Measurements from ENCODE around the gene WDR81. TPM values are rescaled to one million over a fixed set of nuclear protein-coding genes. Genes with fewer than 3 reads are reported as not detected.

WDR81 gene
- total RNA-seq, 1 donor from 2014 or later: 49.9 TPM

DNA sequence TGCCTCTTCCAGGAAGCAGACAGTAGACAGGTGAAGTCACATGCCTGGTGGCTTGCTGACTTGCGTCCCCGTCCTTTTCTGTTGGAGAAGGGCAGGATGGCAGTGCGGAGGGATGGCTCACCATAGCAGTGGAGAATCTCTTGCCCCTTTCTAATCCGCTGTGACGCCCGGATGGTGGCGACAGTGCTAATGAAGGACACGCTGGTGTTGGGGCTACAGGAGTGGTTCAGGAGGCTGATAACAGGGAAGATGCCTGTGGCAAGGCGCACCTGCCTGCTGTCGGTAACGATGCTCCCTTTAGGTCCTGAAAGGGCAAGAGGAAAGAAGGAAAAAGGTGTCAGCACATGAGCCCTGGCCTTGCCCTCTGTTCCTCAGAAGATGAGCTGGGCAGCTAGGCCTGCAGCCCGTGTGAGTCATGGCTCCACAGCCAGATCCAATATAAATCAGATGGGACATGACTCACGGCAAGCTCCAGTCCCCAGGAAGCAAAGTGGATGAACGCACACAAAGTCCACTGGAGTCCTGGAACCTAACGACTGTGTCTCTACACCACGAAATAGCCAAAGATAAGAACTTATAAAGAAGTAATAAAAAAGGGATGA, 62.9 kb downstream of the WDR81 start:
- Histone ChIP-seq H3K4me3 (no peak overlapping the region), H3K4me1 (peaks cover 54% of the 10 kb centered on the region), H3K36me3 (peaks cover 19% of the 10 kb centered on the region), H3K27ac (peak overlapping the region; percentile 82), H3K27me3 (ENCODE audit: low read depth) (no peaks in the 10 kb centered on the region), H3K9me3 (no peaks in the 10 kb centered on the region)
- intact Hi-C loops (cut with DNase I): no loop called here
- TF ChIP-seq, protein P1, sequence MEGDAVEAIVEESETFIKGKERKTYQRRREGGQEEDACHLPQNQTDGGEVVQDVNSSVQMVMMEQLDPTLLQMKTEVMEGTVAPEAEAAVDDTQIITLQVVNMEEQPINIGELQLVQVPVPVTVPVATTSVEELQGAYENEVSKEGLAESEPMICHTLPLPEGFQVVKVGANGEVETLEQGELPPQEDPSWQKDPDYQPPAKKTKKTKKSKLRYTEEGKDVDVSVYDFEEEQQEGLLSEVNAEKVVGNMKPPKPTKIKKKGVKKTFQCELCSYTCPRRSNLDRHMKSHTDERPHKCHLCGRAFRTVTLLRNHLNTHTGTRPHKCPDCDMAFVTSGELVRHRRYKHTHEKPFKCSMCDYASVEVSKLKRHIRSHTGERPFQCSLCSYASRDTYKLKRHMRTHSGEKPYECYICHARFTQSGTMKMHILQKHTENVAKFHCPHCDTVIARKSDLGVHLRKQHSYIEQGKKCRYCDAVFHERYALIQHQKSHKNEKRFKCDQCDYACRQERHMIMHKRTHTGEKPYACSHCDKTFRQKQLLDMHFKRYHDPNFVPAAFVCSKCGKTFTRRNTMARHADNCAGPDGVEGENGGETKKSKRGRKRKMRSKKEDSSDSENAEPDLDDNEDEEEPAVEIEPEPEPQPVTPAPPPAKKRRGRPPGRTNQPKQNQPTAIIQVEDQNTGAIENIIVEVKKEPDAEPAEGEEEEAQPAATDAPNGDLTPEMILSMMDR (IDR thresholded peaks at IDR 0.05): no peak
- ATAC-seq (no peak), DNase-seq (peak; percentile 39)

Other genes with a start within 250 kb of the WDR81 start
- 213 TPM for gene MYO1C, start 232.0 kb upstream of the WDR81 start, total RNA-seq
- 57.9 TPM for gene INPP5K, start 208.1 kb upstream of the WDR81 start, total RNA-seq
- gene PITPNA, start 161.9 kb upstream of the WDR81 start, total RNA-seq: 71.3 TPM
- 44.6 TPM for gene SLC43A2, start 95.9 kb upstream of the WDR81 start, total RNA-seq
- 37.4 TPM for gene SCARF1, start 79.0 kb upstream of the WDR81 start, total RNA-seq
- gene RILP, start 74.8 kb upstream of the WDR81 start, total RNA-seq: 41.5 TPM
- gene PRPF8, start 39.8 kb upstream of the WDR81 start, total RNA-seq: 280 TPM
- 13.4 TPM for gene TLCD2, start 14.3 kb upstream of the WDR81 start, total RNA-seq
- 24.1 TPM for gene SERPINF2, start 18.2 kb downstream of the WDR81 start, total RNA-seq
- gene SERPINF1, start 37.4 kb downstream of the WDR81 start, total RNA-seq: 204 TPM
- 21.9 TPM for gene SMYD4, start 105.2 kb downstream of the WDR81 start, total RNA-seq
- gene RPA1, start 105.3 kb downstream of the WDR81 start, total RNA-seq: 67.1 TPM

All from lower lobe of right lung (tissue), 2 donors.